Measurements from ENCODE around the gene SERPINA1.

DNA sequence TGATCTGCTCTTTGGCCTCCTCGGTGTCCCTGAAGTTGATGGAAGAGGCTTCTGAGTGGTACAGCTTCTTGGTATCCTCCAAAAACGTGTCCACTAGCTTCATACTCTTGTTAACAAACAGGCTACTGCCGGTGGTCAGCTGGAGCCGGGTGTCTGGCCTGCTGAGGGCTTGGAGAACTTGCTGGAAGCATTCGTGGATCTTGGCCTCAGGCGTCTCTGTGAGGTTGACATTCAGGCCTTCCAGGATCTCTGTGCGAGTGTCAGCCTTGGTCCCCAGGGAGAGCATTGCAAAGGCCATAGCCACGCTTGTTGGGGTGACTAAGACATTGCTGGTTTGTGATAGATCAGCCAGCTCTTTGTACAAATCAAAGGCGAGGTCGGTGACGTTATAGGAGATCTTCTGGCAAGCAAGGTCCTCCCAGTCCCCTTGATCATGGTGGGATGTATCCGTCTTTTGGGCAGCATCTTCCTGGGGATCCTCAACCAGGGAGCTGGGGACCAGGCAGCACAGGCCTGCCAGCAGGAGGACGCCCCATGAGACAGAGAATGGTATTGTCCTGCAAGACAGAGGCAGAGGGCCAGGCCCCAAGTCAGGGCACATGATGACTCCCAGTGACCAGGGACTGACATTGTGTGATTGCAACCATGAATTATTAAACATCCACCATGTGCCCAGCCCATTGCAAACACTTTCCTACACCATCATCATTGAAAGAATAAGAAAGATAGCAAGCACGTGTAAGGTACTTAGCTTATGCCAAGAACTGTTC lies 22.1 kb downstream of the SERPINA1 start, which contains the start of gene SERPINA2:
- TF ChIP-seq, protein P1, sequence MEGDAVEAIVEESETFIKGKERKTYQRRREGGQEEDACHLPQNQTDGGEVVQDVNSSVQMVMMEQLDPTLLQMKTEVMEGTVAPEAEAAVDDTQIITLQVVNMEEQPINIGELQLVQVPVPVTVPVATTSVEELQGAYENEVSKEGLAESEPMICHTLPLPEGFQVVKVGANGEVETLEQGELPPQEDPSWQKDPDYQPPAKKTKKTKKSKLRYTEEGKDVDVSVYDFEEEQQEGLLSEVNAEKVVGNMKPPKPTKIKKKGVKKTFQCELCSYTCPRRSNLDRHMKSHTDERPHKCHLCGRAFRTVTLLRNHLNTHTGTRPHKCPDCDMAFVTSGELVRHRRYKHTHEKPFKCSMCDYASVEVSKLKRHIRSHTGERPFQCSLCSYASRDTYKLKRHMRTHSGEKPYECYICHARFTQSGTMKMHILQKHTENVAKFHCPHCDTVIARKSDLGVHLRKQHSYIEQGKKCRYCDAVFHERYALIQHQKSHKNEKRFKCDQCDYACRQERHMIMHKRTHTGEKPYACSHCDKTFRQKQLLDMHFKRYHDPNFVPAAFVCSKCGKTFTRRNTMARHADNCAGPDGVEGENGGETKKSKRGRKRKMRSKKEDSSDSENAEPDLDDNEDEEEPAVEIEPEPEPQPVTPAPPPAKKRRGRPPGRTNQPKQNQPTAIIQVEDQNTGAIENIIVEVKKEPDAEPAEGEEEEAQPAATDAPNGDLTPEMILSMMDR (conservative IDR thresholded peaks at IDR 0.05; ENCODE audit: low read depth, low read length) = no peak
- no peak for TF ChIP-seq EZH2 (IDR thresholded peaks at IDR 0.05; ENCODE audit: borderline replicate concordance, low read depth, low read length, poor library complexity, severe bottlenecking)
